Measurements from ENCODE around the gene GPX8. TPM values are rescaled to one million over a fixed set of nuclear protein-coding genes. Genes with fewer than 3 reads are reported as not detected.
A peak's percentile ranks its signal among the peaks of the same experiment; 100 is the strongest.

The GPX8 gene
- polyA plus RNA-seq, 4 donors = 76.0 to 173 (median 92.4) TPM

GRCh38 chr5:55172051-55172899 is 12.3 kb downstream of the GPX8 start:
- peak in 3 of 4 donors; percentile 71 to 78 (median 73) for DNase-seq (ENCODE audit: low read depth in 4 of 4, low spot score in 3 of 4)

- peak in 2 of 4 donors; percentile 53 to 61 for DNase-seq (ENCODE audit: low read depth in 4 of 4, low spot score in 3 of 4)
Observed at GRCh38 chr5:55172937-55173686, 13.1 kb downstream of the GPX8 start, which contains the start of gene CDC20B. Gene CDC20B (minus strand): TSS chr5:55173177. CDS start chr5:55173000, 177 bp downstream.

GRCh38 chr5:55173687-55174230 is 13.8 kb downstream of the GPX8 start:
- no peak for DNase-seq (ENCODE audit: low read depth in 4 of 4, low spot score in 3 of 4)

- DNase-seq (ENCODE audit: low read depth in 4 of 4, low spot score in 3 of 4) = no peak
Observed at GRCh38 chr5:55175781-55176175, 15.8 kb downstream of the GPX8 start.

GRCh38 chr5:55176176-55176818 is 16.3 kb downstream of the GPX8 start:
- DNase-seq (ENCODE audit: low read depth in 4 of 4, low spot score in 3 of 4) = no peak

GRCh38 chr5:55177078-55177477 is 17.1 kb downstream of the GPX8 start:
- no peak for DNase-seq (ENCODE audit: low read depth in 4 of 4, low spot score in 3 of 4)

- no peak for DNase-seq (ENCODE audit: low read depth in 4 of 4, low spot score in 3 of 4)
Observed at GRCh38 chr5:55180016-55180415, 20.0 kb downstream of the GPX8 start.

GRCh38 chr5:55187370-55187769 is 27.4 kb downstream of the GPX8 start:
- DNase-seq (ENCODE audit: low read depth in 4 of 4, low spot score in 3 of 4) = no peak

- DNase-seq (ENCODE audit: low read depth in 4 of 4, low spot score in 3 of 4) = no peak
Observed at GRCh38 chr5:55188656-55189540, 28.9 kb downstream of the GPX8 start.

GRCh38 chr5:55191165-55191564 is 31.2 kb downstream of the GPX8 start:
- no peak for DNase-seq (ENCODE audit: low read depth in 4 of 4, low spot score in 3 of 4)

- no peak for DNase-seq (ENCODE audit: low read depth in 4 of 4, low spot score in 3 of 4)
Observed at GRCh38 chr5:55205001-55205400, 45.0 kb downstream of the GPX8 start.

- DNase-seq (ENCODE audit: low read depth in 4 of 4, low spot score in 3 of 4) = no peak
Observed at GRCh38 chr5:55211184-55211874, 51.4 kb downstream of the GPX8 start.

Other genes starting within 250 kb of the GPX8 start
- 10 to 100 TPM in 1 of 4 donors, 1 to 10 TPM in 3; 1.4 to 14.8 (median 8.5) TPM for gene ESM1, start 174.6 kb upstream of the GPX8 start, polyA plus RNA-seq (ENCODE audit: insufficient read length in 4 of 4)
- gene GZMK, start 135.9 kb upstream of the GPX8 start, polyA plus RNA-seq (ENCODE audit: insufficient read length in 4 of 4) = under 1 TPM in 3 of 4 donors, not detected in 1; 0.16 to 0.40 (median 0.35) TPM
- gene GZMA, start 57.5 kb upstream of the GPX8 start, polyA plus RNA-seq (ENCODE audit: insufficient read length in 4 of 4) = under 1 TPM; 0.33 to 0.85 (median 0.70) TPM
- gene CDC20B, start 13.0 kb downstream of the GPX8 start, polyA plus RNA-seq (ENCODE audit: insufficient read length in 4 of 4) = under 1 TPM in 3 of 4 donors, not detected in 1; 0.79 to 0.92 (median 0.82) TPM
- gene MCIDAS, start 67.1 kb downstream of the GPX8 start, polyA plus RNA-seq (ENCODE audit: insufficient read length in 4 of 4) = 1 to 10 TPM in 2 of 4 donors, under 1 TPM in 1, not detected in 1; 0.40 to 1.1 (median 1.0) TPM
- 10 to 100 TPM in 1 of 4 donors, 1 to 10 TPM in 2, not detected in 1; 4.0 to 14.1 (median 6.1) TPM for gene CCNO, start 73.4 kb downstream of the GPX8 start, polyA plus RNA-seq (ENCODE audit: insufficient read length in 4 of 4)
- 10 to 100 TPM; 33.2 to 50.5 (median 42.3) TPM for gene DHX29, start 147.5 kb downstream of the GPX8 start, polyA plus RNA-seq (ENCODE audit: insufficient read length in 4 of 4)
- 10 to 100 TPM; 76.9 to 98.4 (median 94.1) TPM for gene MTREX, start 147.8 kb downstream of the GPX8 start, polyA plus RNA-seq (ENCODE audit: insufficient read length in 4 of 4)